Measurements from ENCODE around the gene PKN1. TPM values are rescaled to one million over a fixed set of nuclear protein-coding genes. Genes with fewer than 3 reads are reported as not detected.
A peak's percentile ranks its signal among the peaks of the same experiment; 100 is the strongest.

PKN1 gene
- total RNA-seq, 1 donor from 2014 or later: 207 TPM

GRCh38 chr19:14414926-14415690, 18.0 kb upstream of the PKN1 start:
- DNase-seq (ENCODE audit: low spot score): no peak
- no peak for TF ChIP-seq CTCF (IDR thresholded peaks at IDR 0.05; ENCODE audit: unreplicated experiment)
- Mint-ChIP-seq H3K27ac (ENCODE audit: unreplicated experiment) (peak overlapping the region; percentile 36), H3K4me3 (ENCODE audit: unreplicated experiment) (peak overlapping the region; percentile 74), H3K36me3 (ENCODE audit: low read depth, unreplicated experiment) (peaks cover 38% of the 10 kb centered on the region), H3K9me3 (ENCODE audit: unreplicated experiment) (no peaks in the 10 kb centered on the region), H3K4me1 (ENCODE audit: unreplicated experiment) (peaks cover 14% of the 10 kb centered on the region), H3K27me3 (ENCODE audit: unreplicated experiment) (peaks cover 10% of the 10 kb centered on the region)

- H3K9me3 Mint-ChIP-seq (ENCODE audit: unreplicated experiment): no peaks in the 10 kb centered on the region
- peak overlapping the region; percentile 47 for H3K4me3 Mint-ChIP-seq (ENCODE audit: unreplicated experiment)
- peak overlapping the region; percentile 57 for H3K27ac Mint-ChIP-seq (ENCODE audit: unreplicated experiment)
- no peak for TF ChIP-seq CTCF (IDR thresholded peaks at IDR 0.05; ENCODE audit: unreplicated experiment)
- peaks cover 9% of the 10 kb centered on the region for H3K27me3 Mint-ChIP-seq (ENCODE audit: unreplicated experiment)
- no peak for DNase-seq (ENCODE audit: low spot score)
- peaks cover 14% of the 10 kb centered on the region for H3K4me1 Mint-ChIP-seq (ENCODE audit: unreplicated experiment)
- peaks cover 33% of the 10 kb centered on the region for H3K36me3 Mint-ChIP-seq (ENCODE audit: low read depth, unreplicated experiment)
These were observed 16.3 kb upstream of the PKN1 start for GRCh38 chr19:14416817-14417231.

GRCh38 chr19:14418856-14419105, 14.3 kb upstream of the PKN1 start:
- Mint-ChIP-seq H3K9me3 (ENCODE audit: unreplicated experiment) (no peaks in the 10 kb centered on the region), H3K4me3 (ENCODE audit: unreplicated experiment) (peak overlapping the region; percentile 98), H3K4me1 (ENCODE audit: unreplicated experiment) (peaks cover 20% of the 10 kb centered on the region), H3K27me3 (ENCODE audit: unreplicated experiment) (peaks cover 3% of the 10 kb centered on the region), H3K36me3 (ENCODE audit: low read depth, unreplicated experiment) (peaks cover 19% of the 10 kb centered on the region), H3K27ac (ENCODE audit: unreplicated experiment) (peak overlapping the region; percentile 98)
- peak; percentile 85 for DNase-seq (ENCODE audit: low spot score)
- no peak for TF ChIP-seq CTCF (IDR thresholded peaks at IDR 0.05; ENCODE audit: unreplicated experiment)

GRCh38 chr19:14419106-14419813, 13.8 kb upstream of the PKN1 start, which contains the start of gene DDX39A:
Gene DDX39A, minus strand, starts transcription at chr19:14419341. Its CDS starts 6,121 bp downstream, at chr19:14413220.
- Mint-ChIP-seq H3K9me3 (ENCODE audit: unreplicated experiment) (no peaks in the 10 kb centered on the region), H3K27me3 (ENCODE audit: unreplicated experiment) (peaks cover 3% of the 10 kb centered on the region)

More at GRCh38 chr19:14419106-14419813, 13.8 kb upstream of the PKN1 start, which contains the start of gene DDX39A:
- TF ChIP-seq CTCF (IDR thresholded peaks at IDR 0.05; ENCODE audit: unreplicated experiment): no peak
- DNase-seq (ENCODE audit: low spot score): peak; percentile 93
- peaks cover 20% of the 10 kb centered on the region for H3K4me1 Mint-ChIP-seq (ENCODE audit: unreplicated experiment)
- H3K4me3 Mint-ChIP-seq (ENCODE audit: unreplicated experiment): peak within 1 kb of the TSS; percentile 98
- peaks cover 19% of the 10 kb centered on the region for H3K36me3 Mint-ChIP-seq (ENCODE audit: low read depth, unreplicated experiment)
- H3K27ac Mint-ChIP-seq (ENCODE audit: unreplicated experiment): peak within 1 kb of the TSS; percentile 98

Data from endothelial cell (in vitro differentiated cells).